Raji (cell line): ENCODE results near the gene JADE2.

Source experiments
- POLR2A ChIP-seq: IDR thresholded peaks from 2 replicates; pipeline ENCODE4 v1.6.1; 2011; ENCODE audit warnings: low read depth, low read length, control low read depth; ENCODE audit not compliant: insufficient read depth

The JADE2 gene

GRCh38 chr5:134568337-134568700 lies 42.8 kb downstream of the JADE2 start:
- no peak for TF ChIP-seq POLR2A

GRCh38 chr5:134568761-134569695 lies 43.6 kb downstream of the JADE2 start:
- TF ChIP-seq POLR2A: no peak

- TF ChIP-seq POLR2A: no peak
Observed at GRCh38 chr5:134569758-134570364, 44.4 kb downstream of the JADE2 start.

GRCh38 chr5:134570365-134570758 lies 44.9 kb downstream of the JADE2 start:
- no peak for TF ChIP-seq POLR2A

GRCh38 chr5:134570886-134571285 lies 45.4 kb downstream of the JADE2 start:
- no peak for TF ChIP-seq POLR2A

- no peak for TF ChIP-seq POLR2A
Observed at GRCh38 chr5:134571693-134572405, 46.4 kb downstream of the JADE2 start.

- no peak for TF ChIP-seq POLR2A
Observed at GRCh38 chr5:134572811-134573210, 47.3 kb downstream of the JADE2 start.

GRCh38 chr5:134574521-134574920 lies 49.1 kb downstream of the JADE2 start:
- no peak for TF ChIP-seq POLR2A

GRCh38 chr5:134575316-134575715 lies 49.8 kb downstream of the JADE2 start:
- no peak for TF ChIP-seq POLR2A

- no peak for TF ChIP-seq POLR2A
Observed at GRCh38 chr5:134576386-134577021, 51.0 kb downstream of the JADE2 start.

GRCh38 chr5:134577022-134577795 lies 51.7 kb downstream of the JADE2 start:
- TF ChIP-seq POLR2A: no peak

GRCh38 chr5:134577796-134578577 lies 52.5 kb downstream of the JADE2 start:
- no peak for TF ChIP-seq POLR2A

- no peak for TF ChIP-seq POLR2A
Observed at GRCh38 chr5:134578578-134579283, 53.3 kb downstream of the JADE2 start.
